RPMI7951 (cell line): ENCODE data around the gene ZC3H7A. TPM values are rescaled to one million over a fixed set of nuclear protein-coding genes. Genes with fewer than 3 reads are reported as not detected.
"Not testable (repeated sequence)": the region's sequence is repeated elsewhere in the genome, so short reads cannot be mapped to it uniquely, and the experiment has no call there.

Experiments
- DNase-seq: peaks from one replicate; pipeline ENCODE4 v3.0.0-alpha.2; 2012; ENCODE audit warnings: low read depth
- total RNA-seq: library from RNA; depleted of rRNA; stranded (reverse); fragments of >200 nt; shearing (Covaris generic); gene quantifications from 2 replicates; pipeline ENCODE4 v1.2.3, GENCODE V29; 2014; rRNA removed

The ZC3H7A gene, protein sequence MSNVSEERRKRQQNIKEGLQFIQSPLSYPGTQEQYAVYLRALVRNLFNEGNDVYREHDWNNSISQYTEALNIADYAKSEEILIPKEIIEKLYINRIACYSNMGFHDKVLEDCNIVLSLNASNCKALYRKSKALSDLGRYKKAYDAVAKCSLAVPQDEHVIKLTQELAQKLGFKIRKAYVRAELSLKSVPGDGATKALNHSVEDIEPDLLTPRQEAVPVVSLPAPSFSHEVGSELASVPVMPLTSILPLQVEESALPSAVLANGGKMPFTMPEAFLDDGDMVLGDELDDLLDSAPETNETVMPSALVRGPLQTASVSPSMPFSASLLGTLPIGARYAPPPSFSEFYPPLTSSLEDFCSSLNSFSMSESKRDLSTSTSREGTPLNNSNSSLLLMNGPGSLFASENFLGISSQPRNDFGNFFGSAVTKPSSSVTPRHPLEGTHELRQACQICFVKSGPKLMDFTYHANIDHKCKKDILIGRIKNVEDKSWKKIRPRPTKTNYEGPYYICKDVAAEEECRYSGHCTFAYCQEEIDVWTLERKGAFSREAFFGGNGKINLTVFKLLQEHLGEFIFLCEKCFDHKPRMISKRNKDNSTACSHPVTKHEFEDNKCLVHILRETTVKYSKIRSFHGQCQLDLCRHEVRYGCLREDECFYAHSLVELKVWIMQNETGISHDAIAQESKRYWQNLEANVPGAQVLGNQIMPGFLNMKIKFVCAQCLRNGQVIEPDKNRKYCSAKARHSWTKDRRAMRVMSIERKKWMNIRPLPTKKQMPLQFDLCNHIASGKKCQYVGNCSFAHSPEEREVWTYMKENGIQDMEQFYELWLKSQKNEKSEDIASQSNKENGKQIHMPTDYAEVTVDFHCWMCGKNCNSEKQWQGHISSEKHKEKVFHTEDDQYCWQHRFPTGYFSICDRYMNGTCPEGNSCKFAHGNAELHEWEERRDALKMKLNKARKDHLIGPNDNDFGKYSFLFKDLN
- total RNA-seq: 22.1 and 32.4 TPM in 2 replicates

DNA sequence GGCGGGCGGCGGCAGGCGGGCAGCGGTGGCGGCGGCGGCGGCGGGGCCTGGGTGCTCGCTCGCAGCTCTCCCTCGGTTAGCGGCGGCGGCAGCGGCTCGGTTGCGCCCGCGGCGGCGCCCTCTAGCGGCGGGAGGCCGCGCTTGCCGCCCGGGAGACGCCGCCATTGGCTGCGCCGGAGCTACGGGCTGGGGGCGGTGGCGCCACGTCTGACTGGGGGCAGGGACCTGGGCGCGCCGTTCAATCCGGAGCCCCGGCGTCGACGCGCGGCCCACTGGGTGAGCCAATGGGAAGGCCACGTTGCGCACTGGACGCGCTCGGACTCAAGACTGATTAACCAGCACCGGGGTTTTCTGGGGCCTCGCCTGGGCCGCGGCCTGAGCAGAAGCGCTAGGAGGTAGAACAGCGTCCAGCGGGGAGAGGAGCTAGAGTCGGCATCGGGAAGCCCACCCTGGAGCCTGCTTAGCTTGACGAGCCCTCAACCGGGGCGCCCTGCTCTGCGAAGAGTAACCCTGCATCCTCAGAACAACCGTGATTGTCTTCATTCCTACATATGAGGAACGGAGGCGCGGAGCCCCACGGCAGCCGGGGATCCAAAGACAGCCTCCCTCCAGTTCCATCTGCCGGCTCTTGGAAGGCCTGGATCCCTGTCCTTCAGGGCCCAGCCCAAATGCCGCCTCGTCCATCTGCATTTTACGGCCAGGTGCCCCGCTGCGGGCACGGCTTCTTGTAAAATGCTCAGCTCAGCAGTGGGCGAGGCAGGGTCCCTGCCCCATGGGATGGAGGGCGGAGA, at the start of gene ZC3H7A:
Gene ZC3H7A (minus strand): TSS at position 93 of the 791 bp plus-strand sequence. CDS start 14,904 bp downstream, outside the sequence.
- peak; percentile 95 for DNase-seq

DNA sequence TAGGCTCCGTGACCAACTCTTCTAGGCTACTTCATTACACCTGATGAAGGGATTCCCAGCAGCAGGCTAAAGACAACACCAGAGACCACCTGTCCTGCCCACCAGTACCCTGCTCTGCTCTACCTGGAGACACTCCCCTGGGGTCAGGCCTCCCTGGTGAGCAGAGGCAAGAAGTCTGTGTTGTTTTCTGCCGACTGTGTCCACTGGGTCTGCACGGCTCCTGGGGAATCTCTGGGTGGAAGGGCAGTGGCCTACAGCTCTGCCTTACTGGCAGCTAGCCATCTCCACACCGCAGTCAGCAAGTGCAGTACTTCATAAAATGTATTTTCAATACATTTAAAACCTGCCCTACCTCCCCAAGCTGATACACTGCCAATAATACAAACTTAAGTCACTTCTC, 47.4 kb upstream of the ZC3H7A start:
- no peak for DNase-seq

DNA sequence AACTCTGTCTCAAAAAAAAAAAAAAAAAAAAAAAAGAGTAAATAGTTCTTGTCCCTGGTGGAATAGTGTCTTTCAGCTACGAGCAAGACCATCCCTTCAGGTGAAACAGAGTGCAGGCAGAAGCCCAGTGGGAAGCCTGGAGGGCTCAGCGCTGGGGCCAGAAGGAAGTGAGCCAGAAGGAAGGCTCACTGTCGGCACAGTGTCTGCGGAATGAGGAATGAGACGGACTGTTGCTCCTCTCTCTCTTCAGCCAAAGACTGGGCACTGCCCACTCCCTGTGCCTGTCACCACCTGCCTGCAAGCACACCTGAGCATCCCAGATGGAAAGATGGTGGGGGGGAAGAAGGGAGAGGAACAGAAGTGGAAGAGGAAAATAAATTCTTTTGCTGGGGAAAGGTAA, 46.8 kb upstream of the ZC3H7A start:
- no peak for DNase-seq

DNA sequence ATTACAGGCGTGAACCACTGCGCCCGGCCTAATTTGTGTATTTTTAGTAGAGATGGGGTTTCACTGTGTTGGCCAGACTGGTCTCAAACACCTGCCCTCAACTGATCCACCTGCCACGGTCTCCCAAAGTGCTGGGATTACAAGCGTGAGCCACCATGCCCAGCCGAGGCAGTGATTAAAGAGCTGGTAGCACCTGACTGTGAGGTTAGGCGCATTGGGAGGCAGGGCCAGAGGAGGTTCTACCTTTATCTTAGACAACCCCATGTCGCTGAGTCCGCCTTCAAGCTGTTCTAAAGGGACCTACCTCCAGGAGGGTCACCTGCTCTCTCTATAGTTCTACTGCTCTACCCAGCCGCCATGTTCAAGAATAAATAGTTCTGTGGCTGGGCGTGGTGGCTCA, 46.1 kb upstream of the ZC3H7A start:
- DNase-seq: no peak

DNA sequence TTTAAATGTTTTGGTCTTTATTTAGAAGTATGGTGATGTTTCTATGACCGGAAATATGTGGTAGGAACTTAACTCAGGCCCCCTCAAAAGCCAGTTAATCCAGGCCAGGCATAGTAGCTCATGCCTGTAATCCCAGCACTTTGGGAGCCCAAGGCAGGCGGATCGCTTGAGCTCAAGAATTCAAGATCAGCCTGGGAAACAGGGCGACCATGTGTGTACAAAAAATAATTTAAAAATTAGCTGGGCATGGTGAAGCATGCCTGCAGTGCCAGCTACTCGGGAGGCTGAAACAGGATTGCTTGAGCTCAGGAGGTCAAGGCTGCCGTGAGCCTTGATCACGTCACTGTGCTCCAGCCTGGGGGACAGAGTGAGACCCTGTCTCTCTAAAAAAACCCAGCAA, 44.0 kb upstream of the ZC3H7A start:
- DNase-seq: no peak

DNA sequence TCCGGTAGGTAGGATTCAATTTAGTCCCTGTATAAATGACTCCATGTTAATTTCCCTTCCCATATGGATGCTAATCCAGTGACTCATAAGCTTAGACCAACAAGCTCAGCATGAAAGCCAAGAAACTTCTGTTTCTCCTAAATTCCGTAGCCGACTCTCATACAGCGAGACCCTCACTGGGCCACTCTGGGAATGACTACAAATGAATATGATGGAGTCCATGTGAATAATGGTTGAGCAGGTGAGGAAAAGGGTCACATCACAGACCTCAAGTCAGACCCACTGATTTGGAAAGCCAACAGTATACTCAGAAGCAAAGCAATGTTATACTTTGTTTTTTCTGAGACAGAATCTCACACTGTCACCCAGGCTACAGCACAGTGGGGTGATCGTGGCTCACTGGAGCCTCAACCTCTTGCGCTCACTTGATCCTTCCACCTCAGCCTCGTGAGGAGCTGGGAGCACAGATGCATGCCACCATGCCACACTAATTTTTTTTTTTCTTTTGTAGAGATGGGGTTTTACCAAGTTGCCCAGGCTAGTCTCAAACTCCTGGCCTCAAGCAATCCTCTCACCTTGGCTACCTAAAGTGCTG, 39.7 kb upstream of the ZC3H7A start:
- peak; percentile 81 for DNase-seq

DNA sequence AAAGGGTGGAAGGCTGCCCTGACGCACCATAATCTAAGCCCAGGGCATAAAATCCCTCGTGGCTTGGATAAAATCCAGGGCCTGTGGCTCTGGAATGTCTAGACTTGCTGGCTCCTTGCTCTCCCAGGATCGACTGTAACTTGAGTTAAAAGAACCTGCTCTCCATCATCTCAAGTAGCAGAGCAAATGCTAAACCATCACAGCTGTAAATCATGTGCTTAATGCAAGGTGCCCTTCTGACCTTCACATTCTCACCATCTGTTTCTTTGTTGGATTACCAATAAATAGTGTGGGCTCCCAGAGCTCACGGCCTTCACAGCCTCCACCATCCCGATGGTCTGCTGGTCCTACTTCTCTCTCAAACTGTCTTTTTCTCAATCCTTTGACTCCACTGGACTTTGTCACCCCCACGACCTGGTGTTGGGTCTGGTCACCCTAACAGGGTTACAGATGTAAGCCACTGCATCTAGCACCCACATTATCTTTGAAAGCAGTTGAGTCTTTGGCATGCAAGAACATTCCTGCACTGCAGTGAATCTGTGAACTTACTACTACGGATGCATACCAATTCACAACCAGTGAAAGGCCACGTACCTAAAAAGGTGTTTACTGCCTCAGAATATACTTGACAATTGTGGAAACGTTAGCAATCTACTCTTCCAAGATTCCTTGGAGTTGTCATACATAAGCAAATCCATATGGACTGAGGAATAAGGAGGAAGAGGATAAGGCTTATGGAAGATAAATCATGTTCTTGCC, 39.0 kb upstream of the ZC3H7A start:
- peak; percentile 85 for DNase-seq

DNA sequence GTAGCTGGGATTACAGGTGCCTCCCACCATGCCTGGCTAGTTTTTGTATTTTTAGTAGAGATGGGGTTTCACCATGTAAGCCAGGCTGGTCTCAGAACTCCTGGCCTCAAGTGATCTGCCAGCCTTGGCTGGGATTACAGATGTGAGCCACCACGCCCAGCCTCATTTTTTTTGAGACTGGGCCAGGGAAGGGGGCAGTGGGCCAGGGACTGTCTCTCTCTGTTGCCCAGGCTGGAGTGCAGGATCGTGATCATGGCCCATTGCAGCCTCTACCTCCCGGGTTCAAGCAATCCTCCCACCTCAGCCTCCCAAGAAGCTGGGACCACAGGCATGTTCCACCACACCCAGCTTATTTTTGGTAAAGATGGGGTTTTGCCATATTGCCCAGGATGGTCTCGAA, 38.3 kb upstream of the ZC3H7A start:
- DNase-seq: no peak

DNA sequence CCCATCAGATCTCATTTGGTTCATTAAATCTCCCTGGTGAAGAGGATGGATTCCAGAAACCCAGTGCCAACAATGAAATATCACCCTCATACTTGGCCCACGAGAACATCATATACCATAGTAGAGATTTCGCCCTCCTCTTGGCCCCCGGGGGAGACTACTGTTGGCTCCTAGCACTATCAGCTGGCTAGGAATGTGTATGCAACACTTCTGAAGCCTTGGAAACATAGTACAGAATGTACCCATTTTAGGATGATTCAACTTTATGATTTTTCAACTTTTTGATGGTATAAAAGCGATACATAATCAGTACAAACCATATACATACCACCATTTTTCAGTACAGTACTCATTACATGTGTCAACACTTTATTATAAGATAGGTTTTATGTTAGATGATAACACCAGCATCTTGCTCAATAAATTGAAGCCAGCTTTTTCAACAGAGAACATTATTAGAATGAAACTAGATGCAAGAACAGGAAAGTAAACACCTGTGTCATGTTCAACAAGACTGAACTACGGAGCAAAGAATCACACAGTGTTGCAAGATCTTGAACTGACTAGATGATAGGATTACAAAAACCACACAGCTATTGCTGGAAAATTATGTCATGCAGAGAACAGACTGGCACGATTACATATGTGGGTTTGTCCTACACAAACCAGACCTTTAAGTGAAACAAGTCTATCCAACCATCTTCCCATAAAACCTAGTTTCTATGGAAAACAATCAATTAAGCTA, 37.1 kb upstream of the ZC3H7A start:
- DNase-seq: peak; percentile 24

DNA sequence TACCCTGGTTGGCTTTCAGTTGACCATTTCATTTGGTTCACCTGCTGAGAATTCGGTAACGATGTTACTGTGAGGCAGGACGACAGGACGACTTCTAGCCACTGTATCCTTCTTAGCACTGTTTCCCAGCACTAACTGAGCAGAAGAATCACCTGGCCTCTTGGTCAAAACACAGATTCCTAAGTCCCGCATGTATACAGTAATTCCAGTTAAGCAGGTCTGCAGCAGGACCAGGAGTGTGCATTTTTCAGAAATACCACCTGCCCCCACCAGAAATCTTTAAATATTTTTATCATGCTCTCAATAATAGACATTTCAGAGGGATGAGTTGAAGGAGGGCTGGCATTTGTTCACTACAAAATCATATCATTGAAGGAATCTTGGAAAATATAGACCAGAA, 31.6 kb upstream of the ZC3H7A start:
- DNase-seq: no peak

DNA sequence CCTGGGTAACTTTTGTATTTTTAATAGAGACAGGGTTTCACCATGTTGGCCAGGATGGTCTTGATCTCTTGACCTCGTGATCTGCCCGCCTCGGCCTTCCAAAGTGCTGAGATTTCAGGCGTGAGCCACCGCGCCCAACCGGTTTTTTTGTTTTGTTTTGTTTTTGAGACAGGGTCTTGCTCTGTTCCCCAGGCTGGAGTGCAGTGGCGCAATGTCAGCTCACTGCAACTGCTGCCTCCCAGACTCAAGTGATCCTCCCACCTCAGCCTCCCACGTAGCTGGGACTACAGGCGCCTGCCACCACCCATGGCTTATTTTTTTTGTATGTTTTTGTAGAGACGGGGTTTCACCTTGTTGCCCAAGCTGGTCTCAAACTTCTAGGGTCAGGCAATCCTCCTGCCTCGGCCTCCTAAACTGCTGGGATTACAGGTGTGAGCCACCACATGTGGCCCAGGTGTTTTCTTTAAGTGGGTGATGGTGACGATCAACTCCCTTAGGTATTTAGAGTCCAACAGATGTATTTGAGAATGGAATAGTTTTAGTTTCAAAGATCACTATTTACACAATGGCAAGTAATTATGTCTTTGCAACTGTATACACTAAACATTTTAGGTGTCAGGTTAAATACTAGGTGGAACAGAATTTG, 28.6 kb upstream of the ZC3H7A start:
- DNase-seq: not testable (repeated sequence)

DNA sequence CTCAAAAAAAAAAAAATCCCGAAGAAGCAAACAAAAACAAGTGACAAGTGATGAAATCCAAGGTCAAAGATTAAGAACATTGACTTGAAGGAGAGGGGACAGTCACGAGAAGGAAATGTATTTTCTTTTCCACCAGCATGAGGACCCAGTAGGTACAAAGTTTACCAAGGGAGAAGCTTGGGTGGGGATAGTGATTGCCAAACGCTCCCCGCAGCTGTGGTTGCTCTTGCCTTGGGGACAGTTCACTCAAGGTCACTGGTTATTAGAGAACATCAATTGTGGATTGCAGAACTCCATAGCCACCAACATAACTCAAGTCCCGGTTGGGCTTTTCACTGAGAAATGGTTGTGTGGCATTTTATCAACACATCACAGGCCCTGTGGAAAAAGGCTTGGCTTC, 27.3 kb upstream of the ZC3H7A start:
- DNase-seq: peak; percentile 43

DNA sequence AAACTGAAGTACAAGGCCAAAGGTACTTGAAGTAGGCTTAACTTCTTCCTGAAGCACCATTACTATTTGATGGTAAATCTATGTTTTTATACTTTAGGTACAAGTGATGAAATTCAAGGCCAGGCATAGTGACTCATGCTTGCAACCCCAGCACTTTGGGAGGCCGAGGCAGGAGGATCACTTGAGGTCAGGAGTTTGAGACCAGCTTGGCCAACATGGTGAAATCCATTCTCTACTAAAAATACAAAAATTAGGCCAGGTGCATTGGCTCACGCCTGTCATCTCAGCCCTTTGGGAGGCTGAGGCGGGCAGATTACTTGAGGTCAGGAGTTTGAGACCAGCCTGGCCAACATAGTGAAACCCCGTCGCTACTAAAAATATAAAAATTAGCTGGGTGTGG, 26.6 kb upstream of the ZC3H7A start:
- not testable (repeated sequence) for DNase-seq

DNA sequence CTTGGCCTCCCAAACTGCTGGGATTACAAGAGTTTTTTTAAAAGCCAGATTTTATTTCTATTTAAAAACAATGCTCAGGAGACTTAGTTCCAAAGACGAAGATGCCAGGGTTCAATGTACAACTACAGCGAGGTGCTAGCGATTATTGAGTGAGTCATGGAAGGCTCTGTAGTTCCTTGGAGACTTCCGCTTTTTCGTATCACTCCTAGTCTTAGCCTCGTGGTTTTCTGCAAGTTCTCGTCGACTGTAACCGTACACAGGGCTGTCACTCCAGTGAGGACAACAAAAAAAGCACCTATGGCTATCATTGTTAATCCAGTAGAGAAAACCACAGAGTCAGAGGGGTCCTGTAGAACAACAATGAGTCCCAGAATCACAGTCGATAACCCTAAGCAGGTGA, 22.7 kb upstream of the ZC3H7A start:
- DNase-seq: no peak

DNA sequence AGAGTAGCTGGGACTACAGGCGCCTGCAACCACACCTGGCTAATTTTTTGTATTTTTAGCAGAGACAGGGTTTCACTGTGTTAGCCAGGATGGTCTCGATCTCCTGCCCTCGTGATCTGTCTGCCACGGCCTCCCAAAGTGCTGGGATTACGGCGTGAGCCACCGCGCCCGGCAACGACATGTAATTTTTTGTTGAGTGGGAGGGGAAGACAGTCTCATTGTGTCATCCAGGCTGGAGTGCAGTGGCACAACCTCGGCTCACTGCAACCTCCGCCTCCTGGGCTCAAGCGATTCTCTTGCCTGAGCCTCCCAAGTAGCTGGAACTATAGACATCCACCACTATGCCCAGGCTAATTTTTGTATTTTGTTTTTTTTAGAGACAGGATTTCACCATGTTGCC, 21.9 kb upstream of the ZC3H7A start:
- DNase-seq: not testable (repeated sequence)

DNA sequence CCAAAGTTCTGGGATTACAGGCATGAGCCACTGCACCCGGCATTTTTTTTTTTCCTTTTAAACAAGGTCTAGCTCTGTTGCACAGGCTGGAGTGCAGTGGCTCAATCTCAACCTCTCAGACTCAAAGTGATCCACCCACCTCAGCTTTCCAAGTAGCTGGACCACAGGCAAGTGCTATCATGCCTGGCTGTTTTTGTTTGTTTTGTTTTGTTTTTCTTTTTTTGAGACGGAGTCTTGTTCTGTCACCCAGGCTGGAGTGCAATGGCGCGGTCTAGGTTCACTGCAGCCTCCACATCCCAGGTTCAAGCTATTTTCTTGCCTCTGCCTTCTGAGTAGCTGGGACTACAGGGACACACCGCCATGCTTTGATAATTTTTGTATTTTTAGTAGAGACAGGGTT, 19.1 kb upstream of the ZC3H7A start:
- DNase-seq: no peak

DNA sequence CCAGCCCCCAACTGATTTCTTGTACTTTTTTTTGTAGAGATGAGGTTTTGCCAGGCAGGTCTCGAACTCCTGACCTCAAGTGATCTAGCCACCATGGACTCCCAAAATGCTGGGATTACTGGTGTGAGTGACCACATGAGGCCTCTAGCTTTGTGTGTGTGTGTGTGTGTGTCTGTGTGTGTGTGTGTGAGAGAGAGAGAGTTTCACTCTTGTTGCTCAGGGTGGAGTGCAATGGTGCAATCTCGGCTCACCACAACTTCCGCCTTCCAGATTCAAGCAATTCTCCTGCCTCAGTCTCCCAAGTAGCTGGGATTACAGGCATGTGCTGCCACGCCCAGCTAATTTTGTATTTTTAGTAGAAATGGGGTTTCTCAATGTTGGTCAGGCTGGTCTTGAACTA, 17.7 kb upstream of the ZC3H7A start:
- not testable (repeated sequence) for DNase-seq

DNA sequence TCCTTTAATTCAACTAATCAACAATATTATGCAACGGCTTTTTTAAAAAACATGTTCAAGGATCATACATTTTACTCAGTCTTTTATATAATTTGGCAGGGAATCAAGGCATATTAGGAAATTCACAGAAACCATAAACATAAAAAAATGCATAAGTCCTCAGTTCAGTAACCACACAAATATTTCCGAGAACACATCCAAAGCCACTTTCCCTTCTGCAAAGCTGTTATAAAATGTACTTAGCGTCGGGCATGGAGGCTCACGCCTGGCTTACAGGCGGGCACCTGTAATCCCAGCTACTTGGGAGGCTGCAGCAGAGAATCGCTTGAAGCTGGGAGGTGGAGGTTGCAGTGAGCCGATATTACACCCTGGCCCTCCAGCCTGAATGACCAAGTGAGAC, 9.7 kb upstream of the ZC3H7A start:
- no peak for DNase-seq

DNA sequence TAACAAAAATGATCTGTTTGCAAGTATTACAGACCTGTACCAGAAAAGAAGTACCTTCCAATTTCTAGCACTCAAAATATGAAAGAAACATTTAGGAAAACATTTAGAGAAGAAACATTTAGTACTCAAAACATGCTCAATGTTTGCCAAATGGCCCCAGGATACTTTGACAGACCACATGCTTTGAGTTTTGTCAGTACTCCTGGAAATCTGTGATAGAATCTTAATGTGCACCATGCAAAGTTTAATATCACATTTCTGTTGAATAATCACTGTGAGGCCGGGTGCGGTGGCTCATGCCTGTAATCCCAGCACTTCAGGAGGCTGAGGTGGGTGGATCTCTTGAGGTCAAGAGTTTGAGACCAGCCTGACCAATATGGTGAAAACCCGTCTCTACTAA, 8.5 kb upstream of the ZC3H7A start:
- no peak for DNase-seq
